ENCODE measurements around the gene LSM3.

DNA sequence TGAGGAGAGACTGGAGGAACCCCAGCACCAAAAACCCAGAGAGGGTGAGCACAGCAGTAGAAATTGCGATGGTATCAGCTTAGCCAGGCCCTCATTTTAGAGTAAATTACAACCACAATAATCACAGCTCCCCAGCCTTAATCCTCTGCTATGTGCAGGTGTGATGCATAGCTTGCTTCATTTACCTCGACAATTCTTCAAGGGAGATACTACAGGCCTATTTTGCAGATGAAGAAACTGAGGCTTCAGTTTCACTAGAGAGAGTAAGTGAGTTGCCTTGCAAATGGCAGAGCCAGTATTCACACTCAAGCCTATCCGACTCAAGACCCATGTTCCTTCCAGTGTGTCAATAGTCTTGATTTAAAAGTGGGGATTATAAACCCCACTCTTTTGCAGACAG, 33.4 kb downstream of the LSM3 start:
- no peak for TF ChIP-seq EZH2 (IDR thresholded peaks at IDR 0.05)
- no peak for TF ChIP-seq JUND (IDR thresholded peaks at IDR 0.05)
- TF ChIP-seq, protein P1, sequence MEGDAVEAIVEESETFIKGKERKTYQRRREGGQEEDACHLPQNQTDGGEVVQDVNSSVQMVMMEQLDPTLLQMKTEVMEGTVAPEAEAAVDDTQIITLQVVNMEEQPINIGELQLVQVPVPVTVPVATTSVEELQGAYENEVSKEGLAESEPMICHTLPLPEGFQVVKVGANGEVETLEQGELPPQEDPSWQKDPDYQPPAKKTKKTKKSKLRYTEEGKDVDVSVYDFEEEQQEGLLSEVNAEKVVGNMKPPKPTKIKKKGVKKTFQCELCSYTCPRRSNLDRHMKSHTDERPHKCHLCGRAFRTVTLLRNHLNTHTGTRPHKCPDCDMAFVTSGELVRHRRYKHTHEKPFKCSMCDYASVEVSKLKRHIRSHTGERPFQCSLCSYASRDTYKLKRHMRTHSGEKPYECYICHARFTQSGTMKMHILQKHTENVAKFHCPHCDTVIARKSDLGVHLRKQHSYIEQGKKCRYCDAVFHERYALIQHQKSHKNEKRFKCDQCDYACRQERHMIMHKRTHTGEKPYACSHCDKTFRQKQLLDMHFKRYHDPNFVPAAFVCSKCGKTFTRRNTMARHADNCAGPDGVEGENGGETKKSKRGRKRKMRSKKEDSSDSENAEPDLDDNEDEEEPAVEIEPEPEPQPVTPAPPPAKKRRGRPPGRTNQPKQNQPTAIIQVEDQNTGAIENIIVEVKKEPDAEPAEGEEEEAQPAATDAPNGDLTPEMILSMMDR (IDR thresholded peaks at IDR 0.05 in 2 of 3, conservative IDR thresholded peaks at IDR 0.05 in 1 of 3; ENCODE audit: borderline replicate concordance in 1 of 3, insufficient read depth in 1 of 3, low read depth in 2 of 3, low read length in 2 of 3): no peak
- no peak for TF ChIP-seq SP1 (IDR thresholded peaks at IDR 0.05; ENCODE audit: low read depth)
- no peak for TF ChIP-seq POLR2A (IDR thresholded peaks at IDR 0.05; ENCODE audit: borderline replicate concordance, extremely low read depth, insufficient read depth, insufficient read length)
- TF ChIP-seq EZH2phosphoT487 (IDR thresholded peaks at IDR 0.05; ENCODE audit: borderline replicate concordance): no peak
- TF ChIP-seq POLR2AphosphoS5 (IDR thresholded peaks at IDR 0.05; ENCODE audit: low read depth, low read length): no peak
- TF ChIP-seq MAX (IDR thresholded peaks at IDR 0.05): no peak

Measured in HCT116 (cell line).